ENCODE results near the gene ZNF732. TPM values are rescaled to one million over a fixed set of nuclear protein-coding genes. Genes with fewer than 3 reads are reported as not detected.
"Not testable (repeated sequence)": the region's sequence is repeated elsewhere in the genome, so short reads cannot be mapped to it uniquely, and the experiment has no call there.

The ZNF732 gene
- total and polyA plus RNA-seq, 4 donors, result 0.95 to 2.5 (median 1.3) TPM

DNA sequence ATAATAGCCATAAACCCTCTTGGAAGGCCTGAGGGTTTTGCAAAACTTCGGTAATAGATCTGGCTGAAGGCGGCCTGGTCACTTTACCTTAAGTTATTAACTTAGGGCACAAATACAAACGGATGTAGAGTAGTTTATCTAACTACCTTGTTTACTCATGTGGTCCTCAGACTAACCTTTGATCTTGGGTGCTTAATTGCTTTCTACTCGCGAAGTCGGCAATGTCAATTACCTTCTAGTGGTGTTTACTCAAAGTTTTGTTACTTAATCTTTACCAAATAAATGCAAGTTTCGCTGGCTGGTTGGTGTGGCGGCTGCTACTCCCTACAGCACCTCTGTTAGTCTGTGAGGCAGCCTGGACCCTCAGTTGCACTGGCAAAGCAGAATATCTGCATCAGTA lies 23.5 kb upstream of the ZNF732 start:
- WGBS (ENCODE audit: insufficient coverage), result 97% methylated on average over 4 of the region's 8 CpGs
- Histone ChIP-seq H3K36me3 (ENCODE audit: control insufficient read depth, insufficient read depth, low read length) (peaks cover 2% of the 10 kb centered on the region), H3K27me3 (ENCODE audit: control insufficient read depth, insufficient read depth, low read length) (no peaks in the 10 kb centered on the region), H3K27ac (ENCODE audit: low read depth, low read length) (no peak overlapping the region), H3K9me3 (ENCODE audit: control insufficient read depth, insufficient read depth, low read length) (peaks cover 2% of the 10 kb centered on the region), H3K4me3 (ENCODE audit: low read depth, low read length) (no peak overlapping the region), H3K4me1 (ENCODE audit: control insufficient read depth, insufficient read depth, low read length) (no peaks in the 10 kb centered on the region)
- no peak for DNase-seq (ENCODE audit: low read depth in 4 of 6, low spot score in 6 of 6)

DNA sequence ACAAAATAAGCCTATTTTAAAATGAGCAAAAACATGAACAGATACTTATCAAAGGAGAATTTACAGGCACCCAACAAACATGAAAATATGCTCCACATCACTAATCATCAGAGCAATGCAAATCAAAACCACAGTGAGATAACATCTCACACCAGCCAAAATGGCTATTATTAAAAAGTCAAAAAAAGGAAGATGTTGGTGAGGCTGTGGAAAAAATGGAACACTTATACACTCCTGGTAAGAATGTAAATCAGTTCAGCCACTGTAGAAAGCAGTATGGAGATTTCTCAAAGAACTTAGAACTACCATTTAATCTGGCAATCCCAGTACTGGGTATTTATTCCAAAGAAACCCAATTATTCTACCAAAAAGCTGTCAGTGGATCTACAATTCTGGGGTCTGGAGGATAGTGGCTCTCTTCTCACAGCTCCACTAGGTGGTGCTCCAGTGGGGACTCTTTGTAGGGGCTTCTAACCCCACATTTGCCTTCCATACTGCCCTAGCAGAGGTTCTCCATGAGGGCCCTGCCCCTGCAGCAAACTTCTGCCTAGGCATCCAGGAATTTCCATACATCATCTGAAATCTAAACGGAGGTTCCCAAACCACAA lies 9.1 kb upstream of the ZNF732 start:
- Histone ChIP-seq H3K4me3 (ENCODE audit: low read depth, low read length) (no peak overlapping the region), H3K4me1 (ENCODE audit: control insufficient read depth, insufficient read depth, low read length) (no peaks in the 10 kb centered on the region), H3K27ac (ENCODE audit: low read depth, low read length) (no peak overlapping the region), H3K27me3 (ENCODE audit: control insufficient read depth, insufficient read depth, low read length) (no peaks in the 10 kb centered on the region), H3K9me3 (ENCODE audit: control insufficient read depth, insufficient read depth, low read length) (no peaks in the 10 kb centered on the region), H3K36me3 (ENCODE audit: control insufficient read depth, insufficient read depth, low read length) (no peaks in the 10 kb centered on the region)
- 77% methylated on average over 1 of the region's 1 CpG for WGBS (ENCODE audit: insufficient coverage)
- no peak for DNase-seq (ENCODE audit: low read depth in 4 of 6, low spot score in 6 of 6)

DNA sequence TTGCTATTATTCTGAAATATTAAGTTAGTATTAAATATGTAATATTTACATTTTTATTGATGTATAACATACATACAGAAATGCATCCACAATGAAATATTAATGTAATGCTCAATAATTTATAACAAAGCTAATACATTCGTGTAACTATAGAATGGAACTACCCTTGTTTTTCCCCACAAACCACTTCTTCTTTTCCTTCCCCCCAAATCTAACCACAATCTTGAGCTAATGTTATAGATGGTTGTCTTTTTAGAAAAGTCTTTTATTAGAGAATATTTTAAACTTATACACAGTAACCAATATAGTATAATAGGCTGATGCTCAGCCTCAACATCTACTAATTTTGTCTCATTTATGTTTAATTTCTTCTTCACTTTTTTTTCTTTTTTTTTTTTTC lies 4.5 kb upstream of the ZNF732 start:
- no CpG with 5 or more reads among the region's 1 CpG for WGBS (ENCODE audit: insufficient coverage)
- peaks cover 6% of the 10 kb centered on the region for H3K4me1 ChIP-seq (ENCODE audit: control insufficient read depth, insufficient read depth, low read length)
- H3K36me3 ChIP-seq (ENCODE audit: control insufficient read depth, insufficient read depth, low read length), result no peaks in the 10 kb centered on the region
- H3K9me3 ChIP-seq (ENCODE audit: control insufficient read depth, insufficient read depth, low read length), result peaks cover 1% of the 10 kb centered on the region
- no peak for DNase-seq (ENCODE audit: low read depth in 4 of 6, low spot score in 6 of 6)
- H3K4me3 ChIP-seq (ENCODE audit: low read depth, low read length), result no peak overlapping the region
- no peaks in the 10 kb centered on the region for H3K27me3 ChIP-seq (ENCODE audit: control insufficient read depth, insufficient read depth, low read length)
- H3K27ac ChIP-seq (ENCODE audit: low read depth, low read length), result no peak overlapping the region

DNA sequence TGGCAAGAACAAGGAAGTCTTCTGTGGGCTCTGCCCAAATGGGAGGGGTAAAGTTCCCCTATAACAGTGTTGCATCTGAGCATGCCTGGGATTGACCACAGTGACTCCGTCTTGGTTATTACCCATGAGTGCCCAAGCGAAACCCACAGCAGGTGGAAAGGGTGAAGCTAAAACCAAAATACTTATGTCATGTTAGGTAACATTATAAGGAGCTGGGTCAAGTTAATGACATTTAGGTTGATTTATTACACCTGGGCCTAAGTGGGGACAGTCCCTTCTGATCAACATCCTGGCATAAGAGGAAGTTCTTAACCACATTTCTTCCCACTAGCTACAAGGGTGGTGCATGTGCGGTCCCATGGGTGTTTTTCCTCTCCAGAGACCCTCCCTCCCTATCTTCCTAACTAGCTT lies 1.3 kb upstream of the ZNF732 start:
- no peak overlapping the region for H3K4me3 ChIP-seq (ENCODE audit: low read depth, low read length)
- WGBS (ENCODE audit: insufficient coverage), result no CpG with 5 or more reads among the region's 3 CpGs
- peaks cover 1% of the 10 kb centered on the region for H3K9me3 ChIP-seq (ENCODE audit: control insufficient read depth, insufficient read depth, low read length)
- DNase-seq (ENCODE audit: low read depth in 4 of 6, low spot score in 6 of 6), result no peak
- H3K27ac ChIP-seq (ENCODE audit: low read depth, low read length), result no peak overlapping the region
- peaks cover 9% of the 10 kb centered on the region for H3K4me1 ChIP-seq (ENCODE audit: control insufficient read depth, insufficient read depth, low read length)
- H3K36me3 ChIP-seq (ENCODE audit: control insufficient read depth, insufficient read depth, low read length), result no peaks in the 10 kb centered on the region
- no peaks in the 10 kb centered on the region for H3K27me3 ChIP-seq (ENCODE audit: control insufficient read depth, insufficient read depth, low read length)

DNA sequence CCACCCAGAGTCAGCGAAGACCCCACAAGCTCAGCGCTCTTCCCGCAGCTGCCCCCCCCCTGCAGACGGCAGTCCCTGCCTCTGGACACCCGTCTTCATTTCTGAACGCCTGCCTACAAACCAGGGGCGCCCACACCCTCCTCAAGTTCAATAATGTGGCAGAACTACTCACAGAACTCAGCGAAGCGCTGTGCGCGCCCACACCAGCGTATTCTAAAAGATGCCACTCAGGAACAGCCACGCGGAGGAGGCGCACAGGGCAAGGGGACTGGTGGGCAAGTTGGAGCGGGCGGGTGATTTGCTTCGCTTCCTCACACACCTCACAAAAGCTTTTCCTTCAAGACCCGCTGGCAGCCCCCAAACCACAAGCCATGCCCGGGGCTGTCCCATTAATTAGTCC lies 758 bp downstream of the ZNF732 start:
- DNase-seq (ENCODE audit: low read depth in 4 of 6, low spot score in 6 of 6); H3K27me3 ChIP-seq (ENCODE audit: control insufficient read depth, insufficient read depth, low read length); H3K9me3 ChIP-seq (ENCODE audit: control insufficient read depth, insufficient read depth, low read length); H3K4me1 ChIP-seq (ENCODE audit: control insufficient read depth, insufficient read depth, low read length); H3K27ac ChIP-seq (ENCODE audit: low read depth, low read length); H3K36me3 ChIP-seq (ENCODE audit: control insufficient read depth, insufficient read depth, low read length): not testable (repeated sequence)
- peak overlapping the region; percentile 37 for H3K4me3 ChIP-seq (ENCODE audit: low read depth, low read length)
- WGBS (ENCODE audit: insufficient coverage), result 12% methylated on average over 8 of the region's 20 CpGs

DNA sequence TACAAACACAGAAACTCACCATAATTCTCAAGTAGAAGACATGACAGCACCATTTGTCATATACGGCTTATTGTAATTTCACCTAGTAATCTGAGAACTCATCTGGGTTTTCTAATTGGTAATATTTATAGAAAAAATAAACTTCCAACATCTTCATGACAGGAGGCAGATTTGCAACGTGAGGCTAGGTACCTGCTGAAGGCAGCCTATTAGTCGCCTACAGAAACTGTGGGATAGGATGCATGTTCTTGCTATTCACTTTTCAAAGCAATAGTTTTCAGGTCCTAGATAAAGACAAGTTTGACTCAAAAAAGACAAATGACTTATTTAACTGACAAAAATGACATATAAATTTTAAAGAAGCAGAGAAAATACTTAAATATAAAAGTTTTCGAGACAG lies 2.9 kb downstream of the ZNF732 start:
- Histone ChIP-seq H3K27me3 (ENCODE audit: control insufficient read depth, insufficient read depth, low read length) (no peaks in the 10 kb centered on the region), H3K36me3 (ENCODE audit: control insufficient read depth, insufficient read depth, low read length) (no peaks in the 10 kb centered on the region), H3K27ac (ENCODE audit: low read depth, low read length) (no peak overlapping the region), H3K4me1 (ENCODE audit: control insufficient read depth, insufficient read depth, low read length) (peaks cover 9% of the 10 kb centered on the region), H3K4me3 (ENCODE audit: low read depth, low read length) (no peak overlapping the region), H3K9me3 (ENCODE audit: control insufficient read depth, insufficient read depth, low read length) (peaks cover 1% of the 10 kb centered on the region)
- DNase-seq (ENCODE audit: low read depth in 4 of 6, low spot score in 6 of 6), result no peak
- 100% methylated on average over 1 of the region's 4 CpGs for WGBS (ENCODE audit: insufficient coverage)

DNA sequence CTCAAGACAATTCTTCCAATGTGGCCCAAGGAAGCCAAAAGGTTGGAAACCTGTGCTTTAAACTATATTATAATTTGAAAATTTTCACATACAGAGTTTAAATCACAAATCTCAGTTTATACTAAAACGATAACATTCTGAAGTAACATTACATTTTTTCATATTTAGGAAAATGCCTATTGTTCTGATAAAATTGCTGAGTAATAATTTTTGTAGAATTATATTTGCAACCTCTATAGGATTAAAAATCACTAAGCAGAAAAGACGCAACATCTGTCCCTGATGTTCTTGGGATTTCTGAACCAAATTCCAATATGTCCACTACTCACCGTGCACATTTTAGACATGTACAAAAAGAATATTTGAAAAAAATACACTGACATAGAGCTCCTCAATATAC lies 10.5 kb downstream of the ZNF732 start:
- Histone ChIP-seq H3K4me1 (ENCODE audit: control insufficient read depth, insufficient read depth, low read length) (no peaks in the 10 kb centered on the region), H3K4me3 (ENCODE audit: low read depth, low read length) (no peak overlapping the region), H3K9me3 (ENCODE audit: control insufficient read depth, insufficient read depth, low read length) (peaks cover 5% of the 10 kb centered on the region), H3K36me3 (ENCODE audit: control insufficient read depth, insufficient read depth, low read length) (no peaks in the 10 kb centered on the region), H3K27ac (ENCODE audit: low read depth, low read length) (no peak overlapping the region), H3K27me3 (ENCODE audit: control insufficient read depth, insufficient read depth, low read length) (no peaks in the 10 kb centered on the region)
- no CpG with 5 or more reads among the region's 3 CpGs for WGBS (ENCODE audit: insufficient coverage)
- no peak for DNase-seq (ENCODE audit: low read depth in 4 of 6, low spot score in 6 of 6)

DNA sequence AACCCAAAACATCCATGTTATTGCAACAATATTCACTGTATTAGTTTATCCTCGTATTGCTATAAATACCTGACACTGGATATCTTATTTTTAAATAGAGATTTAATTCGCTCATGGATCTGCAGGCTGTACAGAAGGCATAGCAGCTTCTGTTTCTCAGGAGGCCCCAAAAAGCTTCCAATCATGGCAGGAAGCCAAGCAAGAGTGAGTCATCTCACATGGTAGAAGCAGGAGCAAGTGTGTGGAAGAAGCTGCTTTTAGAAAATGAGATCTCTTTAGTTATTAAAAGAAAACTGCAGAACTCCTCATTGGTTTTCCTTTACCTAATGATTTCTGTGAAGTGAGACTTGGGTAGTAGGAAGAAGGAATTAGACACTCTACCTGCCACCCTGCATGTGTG lies 16.4 kb downstream of the ZNF732 start:
- no peak overlapping the region for H3K4me3 ChIP-seq (ENCODE audit: low read depth, low read length)
- DNase-seq (ENCODE audit: low read depth in 4 of 6, low spot score in 6 of 6), result no peak
- no peaks in the 10 kb centered on the region for H3K36me3 ChIP-seq (ENCODE audit: control insufficient read depth, insufficient read depth, low read length)
- H3K27ac ChIP-seq (ENCODE audit: low read depth, low read length), result no peak overlapping the region
- no peaks in the 10 kb centered on the region for H3K27me3 ChIP-seq (ENCODE audit: control insufficient read depth, insufficient read depth, low read length)
- WGBS (ENCODE audit: insufficient coverage), result 100% methylated on average over 1 of the region's 2 CpGs
- H3K9me3 ChIP-seq (ENCODE audit: control insufficient read depth, insufficient read depth, low read length), result peaks cover 2% of the 10 kb centered on the region
- H3K4me1 ChIP-seq (ENCODE audit: control insufficient read depth, insufficient read depth, low read length), result no peaks in the 10 kb centered on the region

DNA sequence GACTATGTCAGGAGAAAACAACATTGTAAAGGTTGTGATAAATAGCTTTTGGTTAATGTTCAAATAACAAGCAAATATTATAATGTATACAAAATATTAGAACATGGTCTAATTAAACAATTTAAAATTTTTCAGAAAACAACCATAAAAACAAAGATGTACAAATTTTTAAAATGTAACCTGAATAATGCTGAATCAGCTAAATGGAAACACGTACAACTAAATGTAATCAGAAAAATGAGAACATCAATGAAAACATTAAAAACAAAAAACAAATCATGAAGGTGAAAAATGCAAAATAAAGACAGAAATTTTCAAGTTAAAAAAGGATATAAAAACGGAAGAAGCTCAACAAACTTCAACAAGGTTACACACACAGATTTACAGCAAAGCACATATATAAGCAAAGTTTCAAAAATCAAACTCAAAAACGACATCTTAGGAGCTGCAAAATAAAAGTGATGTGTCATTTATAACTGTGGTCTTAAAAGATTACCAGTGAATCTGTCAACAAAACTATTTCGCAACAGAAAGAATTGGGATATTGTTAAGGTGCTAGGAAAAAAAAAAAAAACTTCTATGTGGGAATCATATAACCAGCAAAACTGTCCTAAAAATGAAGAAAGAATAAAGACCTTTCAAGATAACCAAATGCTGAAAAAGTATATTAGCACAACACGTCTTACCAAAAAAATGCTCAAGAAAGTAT lies 31.8 kb downstream of the ZNF732 start:
- no peaks in the 10 kb centered on the region for H3K27me3 ChIP-seq (ENCODE audit: control insufficient read depth, insufficient read depth, low read length)
- WGBS (ENCODE audit: insufficient coverage), result no CpG with 5 or more reads among the region's 5 CpGs

DNA sequence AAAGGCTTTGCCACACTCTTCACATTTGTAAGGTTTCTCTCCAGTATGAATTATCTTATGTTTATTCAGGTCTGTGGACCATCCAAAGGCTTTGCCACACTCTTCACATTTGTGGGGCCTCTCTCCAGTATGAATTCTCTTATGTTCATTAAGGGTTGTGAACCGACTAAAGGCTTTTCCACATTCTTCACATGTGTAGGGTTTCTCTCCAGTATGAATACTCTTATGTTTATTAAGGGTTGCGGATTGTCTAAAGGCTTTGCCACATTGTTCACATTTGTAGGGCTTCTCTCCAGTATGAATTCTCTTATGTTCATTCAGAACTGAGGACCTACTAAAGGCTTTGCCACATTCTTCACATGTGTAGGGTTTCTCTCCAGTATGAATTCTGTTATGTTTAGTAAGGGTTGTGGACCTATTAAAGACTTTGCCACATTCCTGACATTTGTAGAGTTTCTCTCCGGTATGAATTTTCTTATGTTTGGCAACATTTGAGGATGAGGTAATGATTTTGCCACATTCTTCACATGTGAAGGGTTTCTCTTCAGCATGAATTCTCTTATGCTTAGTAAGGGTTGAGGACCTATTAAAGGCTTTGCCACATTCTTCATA lies 33.7 kb downstream of the ZNF732 start:
- Histone ChIP-seq H3K4me1 (ENCODE audit: control insufficient read depth, insufficient read depth, low read length) (no peaks in the 10 kb centered on the region), H3K4me3 (ENCODE audit: low read depth, low read length) (no peak overlapping the region), H3K9me3 (ENCODE audit: control insufficient read depth, insufficient read depth, low read length) (peaks cover 25% of the 10 kb centered on the region), H3K36me3 (ENCODE audit: control insufficient read depth, insufficient read depth, low read length) (no peaks in the 10 kb centered on the region), H3K27ac (ENCODE audit: low read depth, low read length) (no peak overlapping the region), H3K27me3 (ENCODE audit: control insufficient read depth, insufficient read depth, low read length) (no peaks in the 10 kb centered on the region)
- no peak for DNase-seq (ENCODE audit: low read depth in 4 of 6, low spot score in 6 of 6)
- no CpG with 5 or more reads among the region's 3 CpGs for WGBS (ENCODE audit: insufficient coverage)

More for the DNA sequence above, 31.8 kb downstream of the ZNF732 start:
- no peak for DNase-seq (ENCODE audit: low read depth in 4 of 6, low spot score in 6 of 6)
- Histone ChIP-seq H3K4me1 (ENCODE audit: control insufficient read depth, insufficient read depth, low read length) (no peaks in the 10 kb centered on the region), H3K27ac (ENCODE audit: low read depth, low read length) (no peak overlapping the region), H3K4me3 (ENCODE audit: low read depth, low read length) (no peak overlapping the region), H3K36me3 (ENCODE audit: control insufficient read depth, insufficient read depth, low read length) (no peaks in the 10 kb centered on the region), H3K9me3 (ENCODE audit: control insufficient read depth, insufficient read depth, low read length) (peaks cover 26% of the 10 kb centered on the region)
